Sigmoid colon (tissue), 4 donors: ENCODE data around the gene ATP10A.

Experiments
- CTCF ChIP-seq, 4 experiments: fragments of 450-650 bp in 3 of 4; fragments of 200-600 bp in 1 of 4; IDR thresholded peaks; one replicate each; pipeline ENCODE4 v1.5.1; 2016 to 2019; ENCODE audit warnings: antibody characterized with exemption in 4 of 4, mild to moderate bottlenecking in 3 of 4, moderate library complexity in 2 of 4
- POLR2A ChIP-seq, 2 donors: fragments of 450-650 bp; IDR thresholded peaks; one replicate each; pipeline ENCODE4 v1.6.1; 2016; ENCODE audit warnings: antibody characterized with exemption in 2 of 2, mild to moderate bottlenecking in 2 of 2, moderate library complexity in 2 of 2
- POLR2AphosphoS5 ChIP-seq, 4 donors: sonication (generic); formaldehyde crosslinking; IDR thresholded peaks; one replicate each; pipeline ENCODE4 v1.6.1; 2017; ENCODE audit warnings: antibody characterized with exemption in 4 of 4

DNA sequence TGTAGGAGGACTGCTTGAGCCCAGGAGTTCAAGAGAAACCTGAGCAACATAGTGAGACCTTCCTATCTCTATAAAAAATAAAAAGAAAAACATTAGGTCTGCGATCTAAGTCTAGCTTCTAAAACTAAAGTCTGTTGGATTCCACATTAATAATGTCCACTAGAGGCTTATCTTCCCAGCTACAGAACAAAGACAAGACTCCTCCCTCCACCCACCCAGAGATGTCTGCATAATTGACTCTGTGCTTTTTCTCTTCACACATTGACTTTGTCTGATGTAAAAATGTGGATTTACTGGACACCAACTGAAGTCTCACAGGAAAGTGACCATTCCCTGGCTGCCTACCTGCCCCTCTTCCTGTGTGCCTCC, 91.8 kb downstream of the ATP10A start:
- no peak for TF ChIP-seq POLR2A (IDR thresholded peaks at IDR 0.05)
- TF ChIP-seq POLR2AphosphoS5 (IDR thresholded peaks at IDR 0.05) = no peak
- no peak for TF ChIP-seq CTCF (IDR thresholded peaks at IDR 0.05)
